GM18907 (cell line): ENCODE results near the gene WDR59.
"Not testable (repeated sequence)": the region's sequence is repeated elsewhere in the genome, so short reads cannot be mapped to it uniquely, and the experiment has no call there.

Experiments used
- ATAC-seq: cut with Tn5 transposase; IDR thresholded peaks from one replicate; pipeline ENCODE4 v1.9.1; 2021; ENCODE audit warnings: mild to moderate bottlenecking, moderate library complexity; ENCODE audit not compliant: unreplicated experiment

The WDR59 gene

GRCh38 chr16:74908759-74909158 is 76.2 kb downstream of the WDR59 start:
- ATAC-seq: not testable (repeated sequence)

GRCh38 chr16:74903901-74904678 is 80.8 kb downstream of the WDR59 start:
- no peak for ATAC-seq

- ATAC-seq: no peak
These were observed 81.8 kb downstream of the WDR59 start for GRCh38 chr16:74903120-74903519.

GRCh38 chr16:74902161-74902560 is 82.8 kb downstream of the WDR59 start:
- ATAC-seq: no peak

GRCh38 chr16:74901606-74902005 is 83.3 kb downstream of the WDR59 start:
- no peak for ATAC-seq

- ATAC-seq: no peak
These were observed 85.1 kb downstream of the WDR59 start for GRCh38 chr16:74899816-74900215.

GRCh38 chr16:74898659-74899058 is 86.3 kb downstream of the WDR59 start:
- no peak for ATAC-seq

- ATAC-seq: no peak
These were observed 88.2 kb downstream of the WDR59 start for GRCh38 chr16:74896389-74897370.

GRCh38 chr16:74893541-74893940 is 91.4 kb downstream of the WDR59 start:
- no peak for ATAC-seq

GRCh38 chr16:74892574-74893461 is 92.1 kb downstream of the WDR59 start:
- peak; percentile 97 for ATAC-seq

- ATAC-seq: no peak
These were observed 96.0 kb downstream of the WDR59 start for GRCh38 chr16:74888888-74889287.

- ATAC-seq: no peak
These were observed 96.6 kb downstream of the WDR59 start for GRCh38 chr16:74888232-74888862.

- ATAC-seq: no peak
These were observed 97.8 kb downstream of the WDR59 start for GRCh38 chr16:74887084-74887483.

GRCh38 chr16:74877706-74878105 is 107.2 kb downstream of the WDR59 start:
- ATAC-seq: no peak

GRCh38 chr16:74874912-74875546 is 109.9 kb downstream of the WDR59 start:
- ATAC-seq: no peak

- ATAC-seq: no peak
These were observed 110.8 kb downstream of the WDR59 start for GRCh38 chr16:74874123-74874522.

- ATAC-seq: no peak
These were observed 112.6 kb downstream of the WDR59 start for GRCh38 chr16:74872302-74872701.

GRCh38 chr16:74871608-74872007 is 113.3 kb downstream of the WDR59 start:
- no peak for ATAC-seq

- no peak for ATAC-seq
These were observed 116.4 kb downstream of the WDR59 start for GRCh38 chr16:74868501-74868900.

GRCh38 chr16:74868035-74868434 is 116.9 kb downstream of the WDR59 start:
- ATAC-seq: no peak
